Measurements from ENCODE around the gene PCDH15.
"Not testable (repeated sequence)": the region's sequence is repeated elsewhere in the genome, so short reads cannot be mapped to it uniquely, and the experiment has no call there.

The PCDH15 gene

GRCh38 chr10:53983431-53983830, 817.6 kb downstream of the PCDH15 start:
- DNase-seq (ENCODE audit: low spot score) = no peak

DNA sequence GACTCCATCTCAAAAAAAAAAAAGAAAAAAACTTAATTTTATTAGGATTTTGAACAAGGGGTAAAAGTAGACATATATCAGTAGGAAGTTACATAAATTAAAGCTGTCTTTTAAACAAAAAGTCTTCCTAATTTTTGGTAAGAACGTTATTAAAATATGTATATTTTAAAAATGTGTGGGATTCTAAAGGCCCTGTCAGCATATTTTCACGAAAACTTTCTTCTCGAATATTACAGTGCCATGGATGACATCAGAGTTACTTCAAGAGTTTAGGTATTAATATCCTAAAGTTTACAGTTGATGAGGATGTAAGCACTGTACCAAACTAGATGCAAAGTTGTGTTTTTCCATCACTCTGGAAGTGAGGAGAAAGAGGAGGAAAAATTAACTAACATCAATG, 820.8 kb downstream of the PCDH15 start:
- no peak for DNase-seq (ENCODE audit: low spot score)

- DNase-seq (ENCODE audit: low spot score) = no peak
Observed at GRCh38 chr10:53978301-53978700, 822.7 kb downstream of the PCDH15 start.

DNA sequence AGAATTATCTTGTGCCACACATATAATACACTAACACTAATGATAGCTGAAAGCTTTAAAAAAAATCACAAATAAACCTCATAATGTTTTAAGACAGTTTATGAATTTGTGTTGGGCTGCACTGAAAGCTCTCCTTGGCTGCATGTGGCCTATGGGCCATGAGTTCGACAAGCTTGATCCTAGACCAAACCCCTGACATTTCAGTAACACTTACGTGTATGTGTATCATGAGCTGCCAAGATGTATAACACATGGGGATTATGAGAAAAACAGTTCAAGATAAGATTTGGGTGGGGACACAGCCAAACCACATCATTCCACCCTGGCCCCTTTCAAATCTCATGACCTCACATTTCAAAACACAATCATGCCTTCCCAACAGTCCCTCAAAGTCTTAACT, 823.8 kb downstream of the PCDH15 start:
- no peak for DNase-seq (ENCODE audit: low spot score)

DNA sequence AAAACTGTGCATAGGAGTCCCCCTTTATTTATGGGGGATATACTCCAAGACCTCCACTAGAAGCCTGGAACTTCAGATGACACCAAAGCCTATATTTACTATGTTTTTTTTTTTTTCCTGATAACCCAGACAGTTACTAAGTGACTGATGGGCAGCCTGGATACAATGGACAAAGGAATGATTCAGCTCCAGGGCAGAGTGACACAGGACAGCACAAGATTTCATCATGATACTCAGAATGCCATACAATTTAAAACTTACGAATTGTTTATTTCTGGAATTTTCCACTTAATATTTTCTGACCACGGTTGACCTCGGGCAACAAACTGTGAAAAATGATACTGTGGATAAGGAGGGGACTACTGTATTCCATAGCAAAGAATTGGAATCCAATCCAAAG, 843.6 kb downstream of the PCDH15 start:
- peak; percentile 9 for DNase-seq (ENCODE audit: low spot score)

GRCh38 chr10:53955091-53955490, 845.9 kb downstream of the PCDH15 start:
- DNase-seq (ENCODE audit: low spot score) = no peak

DNA sequence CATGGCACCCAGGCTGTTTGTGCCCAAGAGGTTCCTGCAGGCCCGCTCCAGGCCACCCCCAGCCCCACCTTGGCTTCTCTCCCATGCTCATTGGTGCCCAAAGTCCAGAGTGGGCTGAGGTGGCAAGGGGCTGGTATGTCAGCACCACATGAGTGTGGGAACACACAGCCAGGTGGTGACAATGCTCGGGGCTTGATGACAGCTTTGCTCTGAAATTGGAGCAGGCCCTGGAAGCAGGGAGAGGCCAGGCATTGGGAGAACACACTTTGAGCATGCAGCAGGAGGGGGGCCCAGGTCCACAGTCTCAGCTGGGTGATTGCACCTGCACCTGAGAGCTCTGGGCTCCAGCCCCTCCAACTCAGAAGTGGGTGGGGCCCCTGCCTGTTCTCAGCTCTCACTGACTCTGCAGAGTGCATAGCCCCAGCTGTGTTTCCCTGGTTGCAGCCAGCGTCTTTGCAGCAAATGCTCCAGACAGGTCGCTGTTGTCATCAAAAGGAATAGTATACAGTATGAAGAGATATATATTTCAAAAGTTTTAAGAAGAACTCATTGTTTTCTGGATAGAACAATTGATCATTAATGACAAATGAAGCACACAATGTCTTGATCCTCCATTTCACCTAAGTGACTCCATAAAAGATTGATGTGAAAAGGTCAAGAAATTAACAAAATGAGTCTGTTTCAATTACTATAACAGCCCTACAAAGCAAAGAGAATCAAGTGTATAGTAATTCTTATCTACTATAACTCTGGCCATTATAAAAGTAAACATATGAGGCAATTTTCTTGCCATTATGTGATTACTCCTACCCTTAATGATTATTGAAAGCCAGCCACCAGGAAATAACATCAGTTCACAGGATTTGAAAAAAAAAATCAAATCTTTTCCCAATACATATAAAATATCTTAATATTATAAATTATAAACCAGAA, 848.1 kb downstream of the PCDH15 start:
- no peak for DNase-seq (ENCODE audit: low spot score)

GRCh38 chr10:53939654-53940053, 861.4 kb downstream of the PCDH15 start:
- DNase-seq (ENCODE audit: low spot score) = no peak

- no peak for DNase-seq (ENCODE audit: low spot score)
Observed at GRCh38 chr10:53930648-53931047, 870.4 kb downstream of the PCDH15 start.

GRCh38 chr10:53924051-53924700, 876.9 kb downstream of the PCDH15 start:
- DNase-seq (ENCODE audit: low spot score) = not testable (repeated sequence)

- DNase-seq (ENCODE audit: low spot score) = no peak
Observed at GRCh38 chr10:53918755-53919154, 882.3 kb downstream of the PCDH15 start.

- DNase-seq (ENCODE audit: low spot score) = no peak
Observed at GRCh38 chr10:53909791-53910190, 891.2 kb downstream of the PCDH15 start.

DNA sequence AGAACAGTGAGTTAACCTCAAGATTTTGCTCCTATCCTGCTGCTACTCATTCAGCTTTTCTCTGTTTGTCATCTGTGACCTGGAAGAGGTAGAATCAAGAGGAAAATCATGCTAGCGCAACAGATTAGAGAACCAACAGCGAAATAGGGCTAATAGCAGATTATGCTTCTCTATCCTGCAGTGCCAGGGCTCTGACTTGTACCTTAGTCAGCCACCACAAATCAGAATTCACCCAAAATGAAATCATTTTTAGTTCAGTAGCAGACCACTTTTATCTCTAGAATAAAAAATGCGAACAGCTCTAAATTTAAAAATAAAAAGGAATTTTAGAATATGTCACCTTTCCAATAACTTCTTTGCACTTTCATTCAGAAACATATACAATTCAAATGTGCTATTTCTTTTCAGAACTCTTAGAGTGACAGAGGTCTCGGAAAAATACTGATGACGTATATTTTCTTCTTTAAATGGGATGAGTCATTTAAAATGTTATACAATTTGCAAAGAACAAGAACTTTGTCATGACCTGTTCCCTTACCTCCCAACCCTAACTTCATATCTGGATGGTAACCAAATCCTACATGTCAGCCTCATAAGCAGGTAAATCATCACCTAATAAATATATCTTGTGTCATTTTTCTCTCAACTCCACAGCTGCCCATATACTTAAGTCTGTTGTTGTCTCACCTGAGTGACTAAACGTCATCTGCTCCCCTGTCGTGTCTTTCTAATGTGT, 896.4 kb downstream of the PCDH15 start:
- no peak for DNase-seq (ENCODE audit: low spot score)

- no peak for DNase-seq (ENCODE audit: low spot score)
Observed at GRCh38 chr10:53903756-53904155, 897.3 kb downstream of the PCDH15 start.

DNA sequence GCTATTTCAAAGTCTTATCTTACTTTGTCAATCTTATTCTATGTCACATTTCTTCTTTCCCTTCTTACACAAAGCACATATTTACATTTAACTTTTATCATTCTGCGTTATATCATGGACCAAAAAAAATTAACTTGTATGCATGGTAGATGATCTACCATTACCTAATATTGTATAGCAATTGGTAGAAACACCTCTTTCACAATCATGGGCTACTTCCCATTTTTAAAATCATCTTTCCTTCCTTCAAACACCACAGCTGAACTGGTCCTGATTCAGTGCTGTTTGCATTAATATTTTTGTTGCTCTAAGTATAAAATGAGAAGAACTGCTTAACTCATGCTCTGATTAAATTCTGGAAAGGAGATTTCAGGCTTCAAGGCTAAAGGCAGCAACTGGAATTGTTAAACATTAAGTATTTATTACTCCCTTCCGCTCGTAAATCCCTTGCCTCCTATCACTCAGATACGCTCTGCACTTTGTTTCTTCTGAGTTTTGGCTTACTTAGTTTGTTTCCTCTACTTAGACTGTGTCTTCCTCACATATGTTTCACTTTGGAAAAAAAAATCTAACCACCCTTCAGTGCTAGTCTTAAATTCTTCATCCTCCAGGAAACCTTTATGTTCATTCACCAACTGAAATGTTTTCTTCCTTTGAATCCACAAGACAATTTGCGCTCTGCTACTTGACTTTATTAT, 901.4 kb downstream of the PCDH15 start:
- no peak for DNase-seq (ENCODE audit: low spot score)

- no peak for DNase-seq (ENCODE audit: low spot score)
Observed at GRCh38 chr10:53898532-53898931, 902.5 kb downstream of the PCDH15 start.

DNA sequence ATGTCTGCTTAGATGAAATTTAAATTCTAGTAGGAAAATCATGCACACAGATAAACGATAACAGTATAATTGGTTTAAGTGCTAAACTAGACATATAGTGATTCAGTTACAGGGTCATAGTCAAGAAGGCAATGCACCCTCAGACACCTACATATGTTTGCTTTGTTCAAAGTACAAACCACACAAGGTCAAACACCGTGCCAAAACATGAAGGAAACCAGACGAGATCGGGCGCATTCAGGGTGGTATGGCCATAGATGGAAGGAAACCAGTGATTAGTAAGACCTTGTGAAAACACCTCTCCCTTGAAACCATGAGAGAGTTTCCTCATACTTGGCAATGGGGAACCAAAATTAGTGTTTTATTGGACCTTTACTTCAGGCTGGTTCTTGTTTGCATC, 906.9 kb downstream of the PCDH15 start:
- DNase-seq (ENCODE audit: low spot score) = no peak

- no peak for DNase-seq (ENCODE audit: low spot score)
Observed at GRCh38 chr10:53893061-53893460, 908.0 kb downstream of the PCDH15 start.

DNA sequence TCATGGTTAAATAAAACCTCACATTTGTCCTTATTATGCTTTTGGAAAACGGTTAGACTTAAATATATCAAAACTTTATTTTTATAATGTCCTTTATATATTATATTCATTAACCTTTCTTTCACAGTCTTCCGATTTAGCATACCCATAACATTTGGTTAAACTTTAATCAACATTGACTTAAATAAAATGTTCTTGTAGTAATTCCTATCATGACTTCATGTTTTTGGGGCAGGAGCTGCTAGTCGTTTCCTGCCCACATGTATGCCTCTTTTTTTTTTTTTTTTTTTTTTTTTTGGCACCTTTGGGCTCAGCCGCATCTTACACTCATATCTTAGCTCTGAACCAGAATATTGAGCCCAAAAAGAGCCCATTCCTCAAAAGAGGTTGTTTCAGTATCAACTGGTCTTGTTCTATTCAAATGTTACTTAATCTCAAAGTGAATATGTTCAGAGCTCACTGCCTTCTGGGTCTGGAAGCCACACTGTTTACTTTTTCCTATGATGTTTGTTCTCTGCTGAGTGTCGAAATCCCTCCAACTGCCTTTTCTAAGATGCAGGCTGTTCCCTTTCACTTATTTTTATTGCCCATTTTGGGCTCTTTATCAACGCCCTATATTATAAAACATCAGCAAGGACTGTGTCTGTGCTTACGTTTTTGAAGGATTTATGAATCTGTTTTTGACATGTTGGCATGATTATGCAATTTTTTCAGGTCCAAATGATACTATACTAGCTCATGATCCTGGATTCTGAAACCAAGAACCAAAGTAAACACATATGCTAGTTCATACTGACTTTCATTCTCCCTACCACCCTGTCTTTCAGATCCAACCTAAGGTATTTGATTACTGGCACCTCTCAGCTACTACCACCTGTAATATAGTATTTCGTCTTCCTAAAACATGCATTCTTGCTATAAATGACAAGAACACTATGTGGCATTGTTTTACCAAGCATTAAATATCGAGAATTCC, 914.4 kb downstream of the PCDH15 start:
- no peak for DNase-seq (ENCODE audit: low spot score)

DNA sequence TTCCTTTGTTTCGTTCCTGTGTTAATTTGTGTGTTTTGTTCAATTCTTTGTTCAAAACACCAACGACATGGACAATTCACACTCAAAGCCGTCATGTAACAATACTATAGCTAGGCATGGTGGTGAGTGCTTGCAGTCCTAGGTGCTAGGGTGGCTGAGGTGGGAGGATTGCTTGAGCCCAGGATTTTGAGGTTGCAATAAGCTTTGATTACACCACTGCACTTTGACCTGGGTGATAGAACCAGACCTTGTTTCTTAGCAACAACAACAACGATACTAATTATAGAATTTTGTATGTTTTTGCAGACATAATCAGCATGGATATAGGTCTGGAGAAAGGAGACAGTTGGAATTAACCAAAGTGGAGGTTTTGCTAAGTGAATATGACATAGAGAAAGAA, 936.2 kb downstream of the PCDH15 start:
- DNase-seq (ENCODE audit: low spot score) = no peak

All from COLO829 (cell line).